ENCODE results near the gene RFX3.
"Not testable (repeated sequence)": the region's sequence is repeated elsewhere in the genome, so short reads cannot be mapped to it uniquely, and the experiment has no call there.

RFX3 gene

DNA sequence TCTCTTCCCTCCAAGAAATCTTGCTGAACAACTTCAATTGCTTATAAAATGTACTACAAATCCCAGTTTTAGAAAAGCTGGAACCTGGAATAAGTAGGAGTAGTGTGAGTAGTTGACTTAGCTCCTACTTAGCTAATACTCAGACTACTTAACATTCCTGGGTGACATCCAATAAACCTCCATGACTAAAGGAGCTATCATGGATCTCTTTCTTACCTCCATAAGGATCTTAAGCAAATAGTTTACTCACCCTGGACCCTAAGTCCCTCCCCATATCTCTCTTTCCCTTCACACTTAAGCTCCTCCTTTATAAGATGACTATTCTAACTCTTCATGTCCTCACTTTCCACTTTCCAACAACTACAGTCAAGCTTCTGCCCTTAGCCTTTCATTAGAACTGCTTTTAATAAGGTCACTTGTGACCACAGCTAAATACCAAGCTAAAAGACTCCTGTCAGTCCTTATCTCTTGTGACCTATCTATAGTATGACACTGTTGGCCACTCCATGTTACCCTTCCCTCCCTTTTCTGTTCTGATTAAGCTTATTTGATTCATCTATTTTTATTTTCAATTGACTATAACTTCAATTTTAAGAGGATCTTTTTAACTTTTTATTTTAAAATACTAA lies 194.9 kb downstream of the RFX3 start:
- no peak overlapping the region for H3K27ac Mint-ChIP-seq
- H3K4me1 Mint-ChIP-seq (ENCODE audit: low read depth), result no peaks in the 10 kb centered on the region
- H3K4me3 Mint-ChIP-seq, result no peak overlapping the region
- no peaks in the 10 kb centered on the region for H3K9me3 Mint-ChIP-seq
- no peaks in the 10 kb centered on the region for H3K36me3 Mint-ChIP-seq (ENCODE audit: low read depth)
- no peaks in the 10 kb centered on the region for H3K27me3 Mint-ChIP-seq
- intact Hi-C loops (cut with micrococcal nuclease), result loop anchor here (5.0 kb wide), 1 partner anchor 106 kb away; no protein-coding TSS in a partner anchor

DNA sequence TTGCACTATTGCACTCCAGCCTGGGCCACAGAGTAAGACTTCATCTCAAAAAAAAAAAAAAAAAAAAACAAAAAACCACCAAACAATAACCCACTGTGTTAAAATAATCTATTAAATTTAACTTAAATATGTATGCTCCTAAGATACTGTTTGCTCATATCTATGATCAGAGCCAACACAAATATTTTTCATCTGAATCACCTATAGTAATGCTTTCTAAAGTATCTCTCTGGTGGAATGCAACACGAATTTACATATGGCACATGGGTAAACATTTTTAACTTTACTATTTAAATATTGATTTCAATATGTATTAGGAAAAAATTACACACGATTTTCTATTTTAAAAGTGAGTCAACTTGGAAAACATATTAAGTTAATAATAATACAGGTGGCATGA lies 196.4 kb downstream of the RFX3 start:
- Mint-ChIP-seq H3K36me3 (ENCODE audit: low read depth) (no peaks in the 10 kb centered on the region), H3K27me3 (no peaks in the 10 kb centered on the region), H3K9me3 (no peaks in the 10 kb centered on the region)

DNA sequence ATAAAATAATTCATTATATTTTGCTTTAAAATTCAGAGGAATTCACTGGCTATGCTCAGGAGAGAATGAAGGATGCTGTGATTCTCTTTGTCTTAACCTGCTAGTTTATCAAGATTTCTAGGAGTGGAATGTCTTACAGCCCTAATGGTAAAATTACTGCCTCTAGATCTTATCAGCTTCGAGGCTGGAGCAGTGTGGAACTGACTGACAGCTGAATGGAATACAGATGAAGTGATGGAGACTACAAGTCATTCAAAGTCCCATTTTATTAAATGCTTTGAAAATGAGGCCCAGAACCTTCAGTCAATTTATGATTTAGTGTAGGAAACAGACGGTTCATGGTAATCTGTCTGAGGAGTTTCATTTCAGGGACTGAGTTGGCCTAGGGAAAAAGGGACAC lies 202.1 kb downstream of the RFX3 start:
- no peak overlapping the region for H3K4me3 Mint-ChIP-seq
- no peaks in the 10 kb centered on the region for H3K27me3 Mint-ChIP-seq
- intact Hi-C loops (cut with micrococcal nuclease), result no loop called here
- H3K27ac Mint-ChIP-seq, result no peak overlapping the region
- no peaks in the 10 kb centered on the region for H3K36me3 Mint-ChIP-seq (ENCODE audit: low read depth)
- no peaks in the 10 kb centered on the region for H3K4me1 Mint-ChIP-seq (ENCODE audit: low read depth)
- no peaks in the 10 kb centered on the region for H3K9me3 Mint-ChIP-seq

More for the DNA sequence above, 196.4 kb downstream of the RFX3 start:
- no peak overlapping the region for H3K4me3 Mint-ChIP-seq
- H3K4me1 Mint-ChIP-seq (ENCODE audit: low read depth), result no peaks in the 10 kb centered on the region
- intact Hi-C loops (cut with micrococcal nuclease), result no loop called here
- H3K27ac Mint-ChIP-seq, result no peak overlapping the region

DNA sequence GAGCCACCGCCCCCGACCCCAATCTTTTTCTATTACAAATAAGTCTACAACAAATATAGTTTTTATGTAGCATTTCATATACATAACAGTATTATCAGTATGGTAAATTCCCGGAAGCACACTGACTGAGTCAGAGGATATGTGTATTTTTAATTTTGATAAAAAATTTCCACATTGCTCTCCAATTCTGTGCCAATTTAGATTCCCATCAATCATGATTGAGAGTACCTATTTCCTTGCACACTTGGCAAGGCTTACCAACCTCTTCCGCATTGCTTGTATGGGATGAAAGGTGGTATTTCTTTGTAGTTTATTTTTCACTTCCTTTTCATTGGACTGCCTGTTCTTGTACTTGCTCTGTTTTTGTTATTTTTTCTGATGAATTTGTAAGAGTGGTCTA lies 204.6 kb downstream of the RFX3 start:
- H3K27ac Mint-ChIP-seq, result no peak overlapping the region
- no peaks in the 10 kb centered on the region for H3K4me1 Mint-ChIP-seq (ENCODE audit: low read depth)
- no peak overlapping the region for H3K4me3 Mint-ChIP-seq
- H3K9me3 Mint-ChIP-seq, result peaks cover 9% of the 10 kb centered on the region
- H3K36me3 Mint-ChIP-seq (ENCODE audit: low read depth), result no peaks in the 10 kb centered on the region
- intact Hi-C loops (cut with micrococcal nuclease), result no loop called here
- no peaks in the 10 kb centered on the region for H3K27me3 Mint-ChIP-seq

DNA sequence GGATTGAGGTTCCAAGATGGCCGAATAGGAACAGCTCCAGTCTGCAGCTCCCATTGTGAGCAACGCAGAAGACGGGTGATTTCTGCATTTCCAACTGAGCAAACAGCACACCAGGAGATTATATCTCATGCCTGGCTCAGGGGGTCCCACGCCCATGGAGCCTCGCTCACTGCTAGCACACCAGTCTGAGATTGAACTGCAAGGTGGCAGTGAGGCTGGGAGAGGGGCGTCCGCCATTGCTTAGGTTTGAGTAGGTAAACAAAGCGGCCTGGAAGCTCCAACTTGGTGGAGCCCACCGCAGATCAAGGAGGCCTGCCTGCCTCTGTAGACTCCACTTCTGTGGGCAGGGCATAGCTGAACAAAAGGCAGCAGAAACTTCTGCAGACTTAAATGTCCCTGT lies 213.2 kb downstream of the RFX3 start:
- intact Hi-C loops (cut with micrococcal nuclease); H3K4me1 Mint-ChIP-seq (ENCODE audit: low read depth): not testable (repeated sequence)

DNA sequence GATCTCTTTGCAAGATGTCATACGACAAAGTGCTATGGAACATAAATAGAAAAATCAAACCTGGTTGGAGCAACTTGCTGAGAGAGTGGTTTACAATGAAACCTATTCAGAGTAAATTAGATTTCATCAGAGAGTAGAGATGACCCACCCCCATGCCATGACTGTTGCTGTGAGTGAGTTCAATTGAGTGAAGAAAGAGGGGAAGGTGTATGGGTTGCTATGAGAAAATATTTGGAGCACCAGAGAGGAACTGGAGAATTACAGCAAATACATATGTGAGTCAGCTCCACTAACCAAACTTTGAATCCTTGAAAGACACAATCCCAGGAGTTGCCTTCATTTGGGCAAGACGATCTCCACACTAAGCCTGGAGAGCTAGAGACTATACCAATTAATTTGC lies 217.2 kb downstream of the RFX3 start:
- Mint-ChIP-seq H3K27ac (no peak overlapping the region), H3K4me3 (no peak overlapping the region), H3K36me3 (ENCODE audit: low read depth) (peaks cover 10% of the 10 kb centered on the region), H3K4me1 (ENCODE audit: low read depth) (no peaks in the 10 kb centered on the region), H3K27me3 (no peaks in the 10 kb centered on the region), H3K9me3 (peaks cover 21% of the 10 kb centered on the region)
- intact Hi-C loops (cut with micrococcal nuclease), result no loop called here

More for the DNA sequence above, 213.2 kb downstream of the RFX3 start:
- not testable (repeated sequence) for H3K27me3 Mint-ChIP-seq; H3K4me3 Mint-ChIP-seq; H3K9me3 Mint-ChIP-seq; H3K27ac Mint-ChIP-seq; H3K36me3 Mint-ChIP-seq (ENCODE audit: low read depth)

DNA sequence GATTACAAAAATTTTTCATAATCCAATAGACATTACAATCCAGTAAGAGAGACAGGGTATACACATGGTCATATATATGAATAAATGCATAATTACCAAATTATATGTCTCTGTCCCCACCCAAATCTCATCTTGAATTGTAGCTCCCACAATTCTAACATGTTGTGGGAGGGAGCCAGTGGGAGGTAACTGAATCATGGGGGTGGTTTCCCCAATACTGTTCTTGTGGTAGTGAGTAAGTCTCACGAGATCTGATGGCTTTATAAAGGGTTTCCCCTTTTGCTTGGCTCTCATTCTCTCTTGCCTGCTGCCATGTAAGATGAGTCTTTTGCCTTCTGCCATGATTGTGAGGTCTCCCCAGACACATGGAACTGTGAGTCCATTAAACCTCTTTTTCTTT lies 221.4 kb downstream of the RFX3 start:
- intact Hi-C loops (cut with micrococcal nuclease); H3K27ac Mint-ChIP-seq; H3K27me3 Mint-ChIP-seq: not testable (repeated sequence)

DNA sequence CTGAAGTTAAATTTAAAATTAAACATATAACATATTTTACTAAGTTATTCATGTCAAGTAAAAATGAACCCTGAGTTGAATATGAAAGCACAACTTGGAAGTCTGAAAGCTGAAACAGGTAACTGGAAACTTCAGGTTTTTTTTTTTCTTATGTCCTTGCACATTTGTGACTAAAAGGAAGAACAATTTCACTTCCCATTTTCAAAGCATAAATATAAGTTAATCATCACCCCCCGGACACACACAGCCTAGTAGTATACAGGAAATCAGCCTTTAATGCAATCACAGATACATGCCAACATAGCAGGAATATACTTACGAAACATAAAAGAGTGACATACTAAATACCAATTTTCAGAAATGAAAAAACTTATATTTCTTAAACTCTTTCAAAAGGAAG lies 225.9 kb downstream of the RFX3 start:
- Mint-ChIP-seq H3K9me3 (peaks cover 4% of the 10 kb centered on the region), H3K27me3 (no peaks in the 10 kb centered on the region), H3K4me1 (ENCODE audit: low read depth) (no peaks in the 10 kb centered on the region), H3K27ac (no peak overlapping the region), H3K4me3 (no peak overlapping the region), H3K36me3 (ENCODE audit: low read depth) (peaks cover 4% of the 10 kb centered on the region)
- intact Hi-C loops (cut with micrococcal nuclease), result no loop called here

More for the DNA sequence above, 221.4 kb downstream of the RFX3 start:
- H3K4me3 Mint-ChIP-seq; H3K36me3 Mint-ChIP-seq (ENCODE audit: low read depth); H3K4me1 Mint-ChIP-seq (ENCODE audit: low read depth): not testable (repeated sequence)
- H3K9me3 Mint-ChIP-seq, result peaks cover 21% of the 10 kb centered on the region

DNA sequence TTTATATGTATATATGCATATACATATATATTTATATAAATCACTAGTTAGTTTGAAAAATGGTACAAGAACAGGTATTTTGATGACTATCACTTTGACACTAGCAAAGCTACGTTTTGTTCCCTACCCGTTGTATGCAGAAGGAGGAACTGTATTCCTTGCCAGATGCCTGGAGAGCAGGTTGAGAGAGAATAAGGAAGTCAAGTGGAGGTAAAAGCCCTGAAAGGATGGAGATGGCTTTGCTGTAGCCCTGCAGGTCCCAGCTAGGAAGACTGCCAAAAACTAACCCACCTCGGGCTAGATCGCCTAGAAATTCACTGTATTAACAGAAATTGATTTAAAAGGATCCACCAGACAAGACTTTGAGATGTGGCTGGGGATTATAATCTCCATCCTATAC lies 229.3 kb downstream of the RFX3 start:
- no peaks in the 10 kb centered on the region for H3K27me3 Mint-ChIP-seq
- no peak overlapping the region for H3K4me3 Mint-ChIP-seq
- peaks cover under 1% of the 10 kb centered on the region for H3K36me3 Mint-ChIP-seq (ENCODE audit: low read depth)
- no peaks in the 10 kb centered on the region for H3K9me3 Mint-ChIP-seq
- H3K4me1 Mint-ChIP-seq (ENCODE audit: low read depth), result no peaks in the 10 kb centered on the region
- no peak overlapping the region for H3K27ac Mint-ChIP-seq
- intact Hi-C loops (cut with micrococcal nuclease), result no loop called here

DNA sequence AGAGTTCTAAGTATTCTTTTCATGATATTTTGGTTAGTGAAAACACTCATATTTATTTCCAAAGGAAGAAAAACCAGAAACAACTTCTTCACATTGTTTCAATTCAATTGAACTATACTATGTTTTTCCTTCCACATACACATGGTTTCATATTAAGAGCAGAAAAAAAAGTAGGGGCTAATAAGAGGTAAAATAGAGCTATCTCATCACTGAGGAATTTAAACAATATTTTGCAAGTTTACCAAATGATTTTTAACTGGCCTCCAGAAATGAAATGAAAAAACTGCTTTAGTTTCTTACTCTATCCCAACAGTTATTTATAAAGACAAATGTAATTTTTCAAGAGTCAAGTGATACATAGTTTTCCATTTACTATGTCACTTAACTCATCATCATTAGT lies 233.5 kb downstream of the RFX3 start:
- Mint-ChIP-seq H3K27ac (no peak overlapping the region), H3K4me3 (no peak overlapping the region), H3K27me3 (no peaks in the 10 kb centered on the region), H3K9me3 (peaks cover 8% of the 10 kb centered on the region), H3K36me3 (ENCODE audit: low read depth) (peaks cover 19% of the 10 kb centered on the region), H3K4me1 (ENCODE audit: low read depth) (peaks cover 19% of the 10 kb centered on the region)
- intact Hi-C loops (cut with micrococcal nuclease), result no loop called here

DNA sequence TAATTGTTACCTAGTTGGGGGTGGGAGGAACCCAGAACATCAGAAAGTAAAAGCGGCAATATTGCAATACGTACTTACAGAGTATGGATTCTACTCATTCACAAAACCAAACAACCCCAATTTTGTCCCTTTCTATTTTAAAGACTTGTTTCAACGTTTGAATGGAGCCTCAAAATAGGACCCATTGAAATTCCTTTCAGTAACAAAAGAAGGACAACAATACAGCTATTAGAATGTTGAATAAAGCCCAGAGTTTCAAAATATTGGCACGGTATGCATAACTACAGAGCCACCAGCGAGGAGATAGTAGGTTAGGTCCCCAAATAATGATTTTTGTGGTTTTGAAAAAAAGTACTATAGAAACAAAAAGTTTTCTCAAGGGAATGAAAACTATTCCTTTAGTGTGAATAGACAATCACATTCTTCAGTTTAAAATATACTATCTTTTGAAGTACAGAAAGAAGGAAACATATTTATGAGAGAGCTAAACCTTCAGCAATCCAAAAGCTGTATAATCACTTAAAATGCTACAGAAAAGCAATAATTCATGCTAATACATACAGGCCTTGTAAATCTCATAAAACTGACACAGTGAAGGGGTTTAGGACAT lies 235.5 kb downstream of the RFX3 start:
- Mint-ChIP-seq H3K4me3 (no peak overlapping the region), H3K27me3 (no peaks in the 10 kb centered on the region), H3K9me3 (peaks cover 19% of the 10 kb centered on the region), H3K27ac (no peak overlapping the region), H3K36me3 (ENCODE audit: low read depth) (peaks cover 28% of the 10 kb centered on the region), H3K4me1 (ENCODE audit: low read depth) (peaks cover 26% of the 10 kb centered on the region)
- intact Hi-C loops (cut with micrococcal nuclease), result no loop called here

DNA sequence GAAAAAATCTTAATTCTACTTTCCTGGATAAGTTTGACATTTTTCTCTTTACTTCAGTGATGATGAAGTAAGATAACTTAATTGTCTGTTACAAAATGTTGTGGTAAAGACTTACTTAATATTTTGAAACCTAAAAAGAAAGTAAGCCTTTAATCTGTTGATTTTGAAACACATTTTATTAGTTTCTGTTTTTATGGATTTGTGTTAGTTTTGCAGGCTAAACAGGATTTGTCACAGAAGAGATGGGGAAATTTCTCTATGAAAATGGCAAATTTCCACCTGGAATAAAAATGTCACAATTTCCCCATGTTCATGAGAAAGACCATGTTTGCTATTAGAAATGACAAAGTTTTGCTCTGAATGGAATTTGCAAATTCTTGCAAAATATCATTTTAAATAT lies 237.1 kb downstream of the RFX3 start:
- H3K4me1 Mint-ChIP-seq (ENCODE audit: low read depth), result peaks cover 26% of the 10 kb centered on the region
- intact Hi-C loops (cut with micrococcal nuclease), result no loop called here
- no peaks in the 10 kb centered on the region for H3K27me3 Mint-ChIP-seq
- H3K9me3 Mint-ChIP-seq, result peaks cover 19% of the 10 kb centered on the region
- peaks cover 28% of the 10 kb centered on the region for H3K36me3 Mint-ChIP-seq (ENCODE audit: low read depth)
- H3K27ac Mint-ChIP-seq, result no peak overlapping the region
- no peak overlapping the region for H3K4me3 Mint-ChIP-seq

DNA sequence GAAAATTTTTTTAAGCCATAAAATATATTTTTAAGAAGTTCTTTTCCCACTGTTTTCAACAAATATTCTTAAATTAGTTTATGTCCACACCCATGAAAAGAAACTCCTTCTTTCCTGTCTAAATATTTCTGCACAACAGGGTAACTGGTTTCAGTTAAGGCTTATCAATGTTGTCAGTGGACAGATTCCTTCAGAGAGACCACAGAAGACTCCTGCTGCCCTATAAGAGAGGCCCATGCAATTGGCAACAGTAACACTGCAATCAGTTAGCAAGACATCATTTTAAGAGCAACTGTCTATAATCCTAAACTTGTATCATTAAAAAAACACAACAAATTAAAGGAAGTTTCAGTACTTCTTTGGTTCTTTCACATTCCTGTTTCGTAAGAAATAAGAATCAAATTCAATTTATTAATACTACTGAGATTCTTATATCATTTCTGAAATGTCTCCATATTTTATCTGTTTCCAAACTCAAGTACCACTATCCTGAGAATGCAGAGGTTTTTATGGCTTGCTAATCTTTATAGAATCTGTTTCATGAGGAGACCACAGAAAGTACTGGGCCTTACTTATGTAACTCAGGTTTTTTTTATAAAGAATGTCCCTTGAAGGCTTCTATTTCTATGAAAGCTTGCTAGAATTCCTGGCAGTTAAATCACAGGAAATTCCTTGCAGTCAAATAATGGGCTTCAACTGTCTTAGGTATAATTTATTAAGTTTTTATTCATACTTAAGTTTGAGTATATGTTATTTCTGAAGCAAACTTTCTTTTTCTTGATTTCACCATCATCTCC lies 240.2 kb downstream of the RFX3 start:
- Mint-ChIP-seq H3K4me3 (no peak overlapping the region), H3K36me3 (ENCODE audit: low read depth) (peaks cover 27% of the 10 kb centered on the region), H3K4me1 (ENCODE audit: low read depth) (peaks cover 26% of the 10 kb centered on the region), H3K9me3 (peaks cover 19% of the 10 kb centered on the region), H3K27ac (no peak overlapping the region), H3K27me3 (no peaks in the 10 kb centered on the region)
- intact Hi-C loops (cut with micrococcal nuclease), result no loop called here

DNA sequence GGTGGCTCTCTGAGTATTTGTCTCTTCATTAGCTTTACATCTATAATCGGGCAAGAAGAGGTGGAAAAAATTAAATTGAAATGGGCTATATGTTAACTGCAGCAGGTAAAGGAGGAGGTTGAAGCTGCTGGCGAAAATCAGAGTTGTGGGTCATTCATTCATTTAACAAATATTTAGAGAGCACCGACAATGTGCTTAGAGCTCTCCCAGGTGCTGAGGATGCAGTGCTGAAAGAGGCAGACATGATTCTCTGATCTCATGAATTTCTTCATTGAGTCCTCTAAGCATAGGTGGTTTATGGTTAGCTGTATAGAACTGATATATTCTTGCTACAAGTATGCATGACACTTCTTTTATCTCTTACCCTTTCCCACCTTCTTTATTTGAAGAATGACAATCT lies 243.4 kb downstream of the RFX3 start:
- H3K4me3 Mint-ChIP-seq, result no peak overlapping the region
- intact Hi-C loops (cut with micrococcal nuclease), result no loop called here
- H3K4me1 Mint-ChIP-seq (ENCODE audit: low read depth), result peaks cover 8% of the 10 kb centered on the region
- peaks cover 11% of the 10 kb centered on the region for H3K9me3 Mint-ChIP-seq
- H3K27me3 Mint-ChIP-seq, result no peaks in the 10 kb centered on the region
- H3K27ac Mint-ChIP-seq, result no peak overlapping the region
- H3K36me3 Mint-ChIP-seq (ENCODE audit: low read depth), result peaks cover 19% of the 10 kb centered on the region

Measured in dendritic cell treated with granulocyte-macrophage colony-stimulating factor and Interleukin-4, amounts not matched to agents 40 ng/mL and 50 ng/mL, for 4 days (primary cell).